ENCODE data around the gene MYO3A.
"Not testable (repeated sequence)": the region's sequence is repeated elsewhere in the genome, so short reads cannot be mapped to it uniquely, and the experiment has no call there.

DNA sequence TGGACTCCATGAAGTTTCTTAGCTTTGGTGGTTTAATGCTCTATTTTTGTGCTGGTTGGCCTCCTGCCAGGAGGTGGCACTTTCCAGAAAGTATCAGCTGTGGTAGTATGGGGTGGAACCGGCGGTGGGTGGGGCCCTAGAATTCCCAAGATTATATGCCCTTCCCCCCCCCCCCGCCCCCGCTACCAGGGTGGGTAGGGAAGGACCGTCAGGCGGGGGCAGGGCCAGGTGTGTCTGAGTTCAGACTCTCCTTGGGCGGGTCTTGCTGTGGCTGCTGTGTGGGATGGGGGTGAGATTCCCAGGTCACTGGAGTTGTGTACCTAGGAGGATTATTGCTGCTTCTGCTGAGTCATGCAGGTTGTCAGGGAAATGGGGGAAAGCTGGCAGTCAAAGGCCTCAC is 146.9 kb downstream of the MYO3A start:
- not testable (repeated sequence) for TF ChIP-seq POLR2A, POLR2AphosphoS5 (IDR thresholded peaks at IDR 0.05)
- TF ChIP-seq, protein P1, sequence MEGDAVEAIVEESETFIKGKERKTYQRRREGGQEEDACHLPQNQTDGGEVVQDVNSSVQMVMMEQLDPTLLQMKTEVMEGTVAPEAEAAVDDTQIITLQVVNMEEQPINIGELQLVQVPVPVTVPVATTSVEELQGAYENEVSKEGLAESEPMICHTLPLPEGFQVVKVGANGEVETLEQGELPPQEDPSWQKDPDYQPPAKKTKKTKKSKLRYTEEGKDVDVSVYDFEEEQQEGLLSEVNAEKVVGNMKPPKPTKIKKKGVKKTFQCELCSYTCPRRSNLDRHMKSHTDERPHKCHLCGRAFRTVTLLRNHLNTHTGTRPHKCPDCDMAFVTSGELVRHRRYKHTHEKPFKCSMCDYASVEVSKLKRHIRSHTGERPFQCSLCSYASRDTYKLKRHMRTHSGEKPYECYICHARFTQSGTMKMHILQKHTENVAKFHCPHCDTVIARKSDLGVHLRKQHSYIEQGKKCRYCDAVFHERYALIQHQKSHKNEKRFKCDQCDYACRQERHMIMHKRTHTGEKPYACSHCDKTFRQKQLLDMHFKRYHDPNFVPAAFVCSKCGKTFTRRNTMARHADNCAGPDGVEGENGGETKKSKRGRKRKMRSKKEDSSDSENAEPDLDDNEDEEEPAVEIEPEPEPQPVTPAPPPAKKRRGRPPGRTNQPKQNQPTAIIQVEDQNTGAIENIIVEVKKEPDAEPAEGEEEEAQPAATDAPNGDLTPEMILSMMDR (IDR thresholded peaks at IDR 0.05) = not testable (repeated sequence)

Measured in prostate gland (tissue), 2 donors.